Thymus (tissue), 11 donors: ENCODE data around the gene EXO1. TPM values are rescaled to one million over a fixed set of nuclear protein-coding genes. Genes with fewer than 3 reads are reported as not detected.

ENCODE experiments used
- DNase-seq, 9 donors: peaks; one replicate each; pipeline ENCODE4 v3.0.0-alpha.2; 2013; ENCODE audit warnings: low spot score in 9 of 9, low read depth in 6 of 9, missing footprints in 1 of 9
- H3K27ac ChIP-seq, 2 donors: one replicate each; pipeline ENCODE4 v1.5.1; 2013; ENCODE audit warnings: control low read depth in 1 of 2, low read depth in 1 of 2, low read length in 1 of 2, mild to moderate bottlenecking in 1 of 2, moderate library complexity in 1 of 2
- H3K27me3 ChIP-seq, 2 donors: one replicate each; pipeline ENCODE4 v1.5.1; 2013; ENCODE audit warnings: low read length in 1 of 2; ENCODE audit not compliant: control insufficient read depth in 2 of 2, insufficient read depth in 1 of 2
- H3K36me3 ChIP-seq, 2 donors: one replicate each; pipeline ENCODE4 v1.5.1; 2013; ENCODE audit warnings: low read length in 1 of 2, mild to moderate bottlenecking in 1 of 2, moderate library complexity in 1 of 2; ENCODE audit not compliant: control insufficient read depth in 2 of 2, insufficient read depth in 2 of 2
- H3K4me1 ChIP-seq, 2 donors: one replicate each; pipeline ENCODE4 v1.5.1; 2013; ENCODE audit warnings: low read length in 2 of 2; ENCODE audit not compliant: control insufficient read depth in 2 of 2, insufficient read depth in 2 of 2
- H3K4me3 ChIP-seq, 2 donors: one replicate each; pipeline ENCODE4 v1.5.1; 2013; ENCODE audit warnings: low read length in 2 of 2, control low read depth in 1 of 2, mild to moderate bottlenecking in 1 of 2
- H3K9me3 ChIP-seq, 2 donors: one replicate each; pipeline ENCODE4 v1.5.1; 2013; ENCODE audit warnings: low read length in 1 of 2, mild to moderate bottlenecking in 1 of 2; ENCODE audit not compliant: control insufficient read depth in 2 of 2, insufficient read depth in 1 of 2
- WGBS: extraction: QIAGEN DNeasy Blood & Tissue Kit; methylation state at CpG from one replicate; pipeline ENCODE4 v1.1.7; 2013; 5-methylcytosine and 5-hydroxymethylcytosine counted together
- polyA plus RNA-seq: library from polyadenylated mRNA; stranded (reverse); fragments of 200-250 nt; gene quantifications from one replicate; pipeline ENCODE4 v1.2.3, GENCODE V29; 2013
- total RNA-seq: library from RNA; stranded (reverse); fragments of 120-200 nt; gene quantifications from one replicate; pipeline ENCODE4 v1.2.4, GENCODE V29; 2013
- donor health status: healthy.

EXO1 gene
- total and polyA plus RNA-seq, 2 donors: 0.52 to 19.6 TPM

GRCh38 chr1:241827264-241827663, 20.7 kb upstream of the EXO1 start:
- no peak for DNase-seq
- no peaks in the 10 kb centered on the region for H3K9me3 ChIP-seq
- WGBS: 94% methylated on average over 2 of the region's 2 CpGs
- no peaks in the 10 kb centered on the region for H3K4me1 ChIP-seq
- H3K4me3 ChIP-seq: no peak overlapping the region
- no peaks in the 10 kb centered on the region for H3K36me3 ChIP-seq
- H3K27ac ChIP-seq: no peak overlapping the region
- no peaks in the 10 kb centered on the region for H3K27me3 ChIP-seq

GRCh38 chr1:241828463-241829021, 19.5 kb upstream of the EXO1 start:
- 91% methylated on average over 3 of the region's 3 CpGs for WGBS
- no peaks in the 10 kb centered on the region for H3K4me1 ChIP-seq
- H3K27me3 ChIP-seq: no peaks in the 10 kb centered on the region
- H3K36me3 ChIP-seq: no peaks in the 10 kb centered on the region
- no peaks in the 10 kb centered on the region for H3K9me3 ChIP-seq
- no peak overlapping the region for H3K4me3 ChIP-seq
- no peak for DNase-seq
- H3K27ac ChIP-seq: no peak overlapping the region

- no peak for DNase-seq
- Histone ChIP-seq H3K4me1 (no peaks in the 10 kb centered on the region), H3K36me3 (no peaks in the 10 kb centered on the region), H3K4me3 (no peak overlapping the region), H3K9me3 (no peaks in the 10 kb centered on the region), H3K27ac (no peak overlapping the region), H3K27me3 (no peaks in the 10 kb centered on the region)
Observed at GRCh38 chr1:241829468-241829867, 18.5 kb upstream of the EXO1 start.

GRCh38 chr1:241834733-241835377, 13.1 kb upstream of the EXO1 start:
- H3K9me3 ChIP-seq: no peaks in the 10 kb centered on the region
- no peak overlapping the region for H3K27ac ChIP-seq
- no peaks in the 10 kb centered on the region for H3K27me3 ChIP-seq
- DNase-seq: peak in 1 of 9 donors; percentile 13
- H3K4me3 ChIP-seq: no peak overlapping the region
- 6% methylated on average over 1 of the region's 1 CpG for WGBS
- no peaks in the 10 kb centered on the region for H3K4me1 ChIP-seq
- H3K36me3 ChIP-seq: no peaks in the 10 kb centered on the region

GRCh38 chr1:241836941-241837340, 11.1 kb upstream of the EXO1 start:
- H3K36me3 ChIP-seq: no peaks in the 10 kb centered on the region
- no peak overlapping the region for H3K4me3 ChIP-seq
- H3K27me3 ChIP-seq: no peaks in the 10 kb centered on the region
- no peaks in the 10 kb centered on the region for H3K9me3 ChIP-seq
- WGBS: 78% methylated on average over 2 of the region's 2 CpGs
- no peak overlapping the region for H3K27ac ChIP-seq
- H3K4me1 ChIP-seq: no peaks in the 10 kb centered on the region
- no peak for DNase-seq

- Histone ChIP-seq H3K27ac (no peak overlapping the region), H3K4me3 (no peak overlapping the region), H3K9me3 (no peaks in the 10 kb centered on the region), H3K36me3 (no peaks in the 10 kb centered on the region), H3K4me1 (no peaks in the 10 kb centered on the region), H3K27me3 (no peaks in the 10 kb centered on the region)
- no peak for DNase-seq
- 96% methylated on average over 5 of the region's 5 CpGs for WGBS
Observed at GRCh38 chr1:241837416-241837815, 10.6 kb upstream of the EXO1 start.

GRCh38 chr1:241837901-241838300, 10.1 kb upstream of the EXO1 start:
- no peak overlapping the region for H3K27ac ChIP-seq
- H3K36me3 ChIP-seq: no peaks in the 10 kb centered on the region
- H3K27me3 ChIP-seq: no peaks in the 10 kb centered on the region
- no peaks in the 10 kb centered on the region for H3K9me3 ChIP-seq
- no peak overlapping the region for H3K4me3 ChIP-seq
- WGBS: 82% methylated on average over 4 of the region's 4 CpGs
- DNase-seq: no peak
- H3K4me1 ChIP-seq: no peaks in the 10 kb centered on the region

GRCh38 chr1:241838897-241839296, 9.1 kb upstream of the EXO1 start:
- Histone ChIP-seq H3K27me3 (no peaks in the 10 kb centered on the region), H3K27ac (no peak overlapping the region), H3K4me1 (no peaks in the 10 kb centered on the region), H3K4me3 (no peak overlapping the region), H3K36me3 (no peaks in the 10 kb centered on the region), H3K9me3 (no peaks in the 10 kb centered on the region)
- 93% methylated on average over 5 of the region's 5 CpGs for WGBS
- DNase-seq: no peak

GRCh38 chr1:241839369-241839979, 8.5 kb upstream of the EXO1 start:
- WGBS: 96% methylated on average over 6 of the region's 6 CpGs

More at GRCh38 chr1:241839369-241839979, 8.5 kb upstream of the EXO1 start:
- Histone ChIP-seq H3K27ac (no peak overlapping the region), H3K9me3 (no peaks in the 10 kb centered on the region), H3K4me3 (no peak overlapping the region), H3K4me1 (no peaks in the 10 kb centered on the region), H3K27me3 (no peaks in the 10 kb centered on the region), H3K36me3 (no peaks in the 10 kb centered on the region)
- no peak for DNase-seq
